ENCODE data around the gene CYB561D1.

The CYB561D1 gene

GRCh38 chr1:109501644-109502363, 7.9 kb downstream of the CYB561D1 start:
- no peak overlapping the region for H3K27ac ChIP-seq
- no peak for TF ChIP-seq ZFX (IDR thresholded peaks at IDR 0.05)
- TF ChIP-seq CTCF (conservative IDR thresholded peaks at IDR 0.05): no peak

- no peak for TF ChIP-seq CTCF (conservative IDR thresholded peaks at IDR 0.05)
- no peak overlapping the region for H3K27ac ChIP-seq
Observed at GRCh38 chr1:109502364-109502851, 8.5 kb downstream of the CYB561D1 start.

GRCh38 chr1:109503935-109504334, 10.0 kb downstream of the CYB561D1 start:
- TF ChIP-seq CTCF (conservative IDR thresholded peaks at IDR 0.05): no peak
- H3K27ac ChIP-seq: no peak overlapping the region

GRCh38 chr1:109504974-109505373, 11.1 kb downstream of the CYB561D1 start:
- H3K27ac ChIP-seq: no peak overlapping the region
- TF ChIP-seq CTCF (conservative IDR thresholded peaks at IDR 0.05) (no peak), ZFX (IDR thresholded peaks at IDR 0.05) (no peak)

GRCh38 chr1:109508001-109508872, 14.3 kb downstream of the CYB561D1 start:
- TF ChIP-seq ZFX (IDR thresholded peaks at IDR 0.05): no peak
- no peak for TF ChIP-seq CTCF (conservative IDR thresholded peaks at IDR 0.05)
- H3K27ac ChIP-seq: no peak overlapping the region

GRCh38 chr1:109508873-109509175, 14.9 kb downstream of the CYB561D1 start:
- TF ChIP-seq CTCF (conservative IDR thresholded peaks at IDR 0.05) (no peak), ZFX (IDR thresholded peaks at IDR 0.05) (no peak)
- H3K27ac ChIP-seq: no peak overlapping the region
